GM19452 (cell line): ENCODE measurements around the gene HAUS3.

Source experiments
- ATAC-seq: cut with Tn5 transposase; IDR thresholded peaks from one replicate; pipeline ENCODE4 v1.9.1; 2021; ENCODE audit not compliant: unreplicated experiment

The HAUS3 gene

DNA sequence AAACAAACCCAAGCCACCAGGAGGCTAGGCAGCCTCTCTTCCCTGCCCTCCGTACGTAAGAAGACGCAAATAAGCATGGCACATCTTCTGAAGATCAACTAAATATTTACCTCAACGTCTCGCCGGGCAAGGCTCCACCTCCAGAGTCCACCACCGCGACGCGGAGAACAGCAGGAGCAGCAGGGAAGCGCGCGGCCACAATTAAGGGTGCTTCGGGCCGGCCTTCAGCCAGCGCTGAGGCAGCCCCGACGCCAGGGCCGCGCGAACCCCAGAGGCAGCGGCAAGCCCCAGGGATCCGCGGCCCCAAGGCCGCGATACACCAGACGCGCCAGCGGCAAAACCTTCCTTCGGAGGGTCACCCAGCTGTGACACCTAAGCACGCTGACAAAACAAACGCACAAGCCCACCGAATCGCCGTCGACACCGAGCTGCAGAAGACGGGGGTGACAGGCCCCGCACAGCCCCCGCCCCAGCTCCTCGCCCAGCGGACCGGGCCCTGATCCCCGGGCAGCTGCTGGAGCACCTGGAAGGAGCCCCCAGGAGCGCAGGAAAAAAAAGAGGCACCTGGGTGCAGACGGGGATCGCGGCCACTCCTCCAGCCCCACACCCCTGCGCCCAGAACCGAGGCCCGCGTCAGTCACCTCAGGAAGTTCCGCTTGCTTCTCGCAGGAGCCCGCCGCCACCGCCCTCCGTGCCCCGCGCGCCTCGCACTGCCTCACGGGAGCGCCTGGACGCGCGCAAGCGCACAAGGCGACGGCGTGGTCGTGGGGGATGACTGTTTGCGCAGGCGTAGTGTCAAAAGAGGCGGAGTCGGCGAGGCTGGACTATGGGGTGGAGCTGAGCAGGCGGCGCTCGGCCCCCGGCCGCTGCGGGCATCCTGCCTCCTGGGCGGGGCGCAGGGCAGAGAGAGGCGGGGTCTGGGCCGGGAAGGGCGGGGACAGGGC is at the start of gene HAUS3, which contains the start of gene POLN:
TSS of gene HAUS3 (minus strand) at position 712 of the 944 bp plus-strand sequence. CDS start 1,175 bp downstream, outside the sequence.
TSS of gene POLN (minus strand) at position 712 of the 944 bp plus-strand sequence. CDS start 12,890 bp downstream, outside the sequence.
- ATAC-seq: peak; percentile 89

GRCh38 chr4:2290974-2291704 is 49.2 kb upstream of the HAUS3 start:
- ATAC-seq: peak; percentile 46

GRCh38 chr4:2290488-2290887 is 48.6 kb upstream of the HAUS3 start:
- no peak for ATAC-seq

- no peak for ATAC-seq
Measured at GRCh38 chr4:2289955-2290333, 48.0 kb upstream of the HAUS3 start.

- no peak for ATAC-seq
Measured at GRCh38 chr4:2289311-2289954, 47.5 kb upstream of the HAUS3 start.

DNA sequence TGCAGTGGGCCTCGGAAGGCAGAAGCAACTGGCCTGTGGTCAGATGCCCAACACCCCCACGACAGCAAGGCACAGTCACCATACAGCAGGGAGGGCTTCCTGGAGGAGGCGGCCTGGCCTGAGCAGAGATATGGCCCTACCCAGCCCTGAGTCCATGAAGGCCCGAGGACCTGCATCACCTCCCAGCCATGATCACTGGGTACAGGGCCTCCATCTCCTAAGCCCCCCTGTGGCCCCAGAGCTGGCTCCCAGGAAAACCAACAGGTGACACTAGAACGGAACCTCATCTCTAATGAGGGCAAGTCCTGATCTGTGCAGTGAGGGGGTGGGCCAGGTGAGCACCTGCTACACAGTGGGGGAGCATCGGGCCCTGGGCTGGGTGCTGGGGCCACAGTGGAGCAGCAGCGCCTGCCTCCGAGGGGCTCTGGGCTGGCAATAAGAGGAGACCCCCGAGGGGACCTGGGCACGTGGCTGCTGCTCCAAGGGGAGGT is 46.2 kb upstream of the HAUS3 start:
- no peak for ATAC-seq

DNA sequence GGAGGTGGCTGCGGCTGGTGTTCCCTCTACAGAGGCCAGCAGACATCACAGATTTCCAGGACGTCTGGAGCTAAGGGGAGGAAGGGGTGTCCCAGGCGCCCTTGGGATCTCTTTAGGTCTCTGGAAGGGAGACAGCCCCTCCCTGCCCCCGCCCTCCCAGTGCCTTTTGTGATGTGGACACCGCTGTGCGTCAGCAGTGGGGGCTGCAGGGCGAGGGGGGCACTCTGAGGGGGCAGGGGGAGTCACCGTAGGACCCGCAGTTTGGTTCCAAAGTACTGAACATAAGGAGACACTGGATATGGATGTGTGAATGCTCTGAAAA is 45.6 kb upstream of the HAUS3 start:
- no peak for ATAC-seq

DNA sequence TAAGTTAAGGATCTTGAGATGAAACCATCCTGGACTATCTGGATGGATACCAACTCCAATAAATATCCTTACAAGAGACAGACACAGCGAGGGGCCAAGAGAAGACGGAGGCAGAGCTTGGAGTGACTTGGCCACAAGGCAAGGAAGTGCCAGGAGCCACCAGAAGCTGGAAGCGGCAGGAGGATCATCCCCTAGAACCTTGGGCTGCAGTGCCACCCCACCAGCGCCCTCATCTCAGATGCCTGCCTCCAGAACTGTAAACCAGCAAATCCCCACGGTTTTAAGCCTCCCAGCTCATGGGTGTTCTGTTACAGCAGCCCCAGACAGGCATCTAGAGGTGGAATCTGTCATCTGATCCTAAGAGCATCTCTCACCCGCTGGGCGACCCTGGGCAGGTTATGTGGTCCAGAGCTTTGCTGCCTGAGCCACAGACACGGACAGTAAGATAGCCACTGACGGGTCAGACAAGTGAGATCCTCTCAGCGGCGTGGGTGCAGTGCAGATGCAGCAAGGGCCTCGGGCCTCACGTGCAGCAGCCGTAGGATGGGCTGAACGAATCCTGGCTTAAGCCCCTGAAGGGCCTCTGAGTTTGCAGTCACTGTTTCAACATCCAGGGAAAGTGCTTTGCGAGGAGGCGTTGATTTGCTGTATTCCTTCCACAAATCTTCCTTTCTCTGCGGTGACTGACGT is 45.1 kb upstream of the HAUS3 start:
- ATAC-seq: no peak

DNA sequence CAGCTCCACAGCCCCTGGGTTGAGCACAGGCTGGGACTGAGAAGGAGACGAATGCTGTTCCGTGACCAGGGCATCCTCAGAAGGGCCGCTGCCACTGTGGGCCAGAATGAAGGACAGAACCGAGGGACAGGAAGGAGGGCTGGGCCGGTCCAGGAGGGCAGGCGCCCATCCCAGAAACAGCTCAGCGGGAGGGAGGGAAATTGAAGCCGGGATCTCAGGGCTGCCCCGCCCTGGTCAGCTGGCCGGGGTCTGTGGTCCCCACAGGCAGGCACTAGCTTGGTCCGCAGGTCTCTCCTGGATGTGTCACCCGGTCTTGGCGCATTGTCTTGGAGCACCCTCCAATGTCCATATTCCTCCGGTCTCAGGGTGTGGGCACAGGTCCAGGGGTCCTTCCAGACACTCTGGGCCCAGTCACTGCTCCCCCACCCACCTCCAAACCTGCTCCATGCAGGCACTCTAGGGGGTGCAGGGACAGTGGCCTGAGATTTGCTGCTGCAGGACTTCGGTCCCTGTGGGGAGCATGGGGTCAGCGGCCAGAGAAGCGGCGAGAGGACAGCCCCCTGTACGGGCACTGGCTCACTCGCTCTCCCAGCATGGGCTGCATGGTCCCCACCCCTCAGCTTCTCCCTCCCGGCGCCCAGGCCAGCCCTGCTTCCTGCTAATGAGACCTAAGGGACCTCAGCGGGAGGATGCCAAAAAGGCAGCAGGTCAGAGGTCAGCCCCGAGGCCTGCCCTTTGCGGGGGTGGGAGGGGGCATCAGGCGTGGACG is 43.9 kb upstream of the HAUS3 start:
- no peak for ATAC-seq

- no peak for ATAC-seq
Measured at GRCh38 chr4:2284934-2285612, 43.2 kb upstream of the HAUS3 start.

DNA sequence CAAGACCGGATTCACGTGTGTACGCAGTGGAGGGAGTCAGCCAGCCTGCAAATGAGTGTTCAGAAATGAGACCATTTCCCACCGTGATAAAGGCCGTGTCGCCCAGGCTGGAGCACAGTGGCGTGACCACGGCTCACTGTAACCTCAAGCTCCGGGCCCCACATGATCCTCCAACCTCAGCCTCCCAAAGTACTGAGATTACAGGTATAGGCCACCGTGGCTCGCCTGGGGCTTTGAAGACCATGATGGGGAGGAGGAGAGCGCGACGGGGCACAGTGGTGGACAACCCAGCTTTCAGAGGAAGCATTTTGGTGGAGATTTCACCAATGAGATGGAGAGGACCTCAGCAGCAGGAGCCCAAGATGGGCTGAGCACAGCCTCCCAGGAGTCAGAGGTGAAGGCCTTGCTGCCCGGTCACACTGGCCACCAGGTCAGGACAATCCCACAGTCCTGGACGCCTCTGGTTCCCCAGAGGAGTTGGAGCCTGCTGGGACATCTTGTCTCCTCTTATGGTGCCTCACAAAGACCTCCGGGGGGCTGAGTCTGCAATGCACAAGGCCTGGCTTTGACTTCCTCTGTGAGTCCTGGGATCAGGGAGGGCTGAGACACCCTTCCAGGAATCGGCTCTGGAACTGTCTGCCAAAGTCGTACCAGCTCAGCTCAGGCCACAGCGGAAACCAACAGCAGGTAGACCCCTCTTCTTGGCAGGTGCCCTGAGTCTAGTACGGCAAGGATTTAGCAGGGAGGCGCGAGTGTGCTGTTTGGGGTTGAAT is 42.4 kb upstream of the HAUS3 start:
- ATAC-seq: no peak

- no peak for ATAC-seq
Measured at GRCh38 chr4:2283199-2283711, 41.3 kb upstream of the HAUS3 start.

GRCh38 chr4:2281575-2282343 is 39.8 kb upstream of the HAUS3 start:
- ATAC-seq: peak; percentile 88

DNA sequence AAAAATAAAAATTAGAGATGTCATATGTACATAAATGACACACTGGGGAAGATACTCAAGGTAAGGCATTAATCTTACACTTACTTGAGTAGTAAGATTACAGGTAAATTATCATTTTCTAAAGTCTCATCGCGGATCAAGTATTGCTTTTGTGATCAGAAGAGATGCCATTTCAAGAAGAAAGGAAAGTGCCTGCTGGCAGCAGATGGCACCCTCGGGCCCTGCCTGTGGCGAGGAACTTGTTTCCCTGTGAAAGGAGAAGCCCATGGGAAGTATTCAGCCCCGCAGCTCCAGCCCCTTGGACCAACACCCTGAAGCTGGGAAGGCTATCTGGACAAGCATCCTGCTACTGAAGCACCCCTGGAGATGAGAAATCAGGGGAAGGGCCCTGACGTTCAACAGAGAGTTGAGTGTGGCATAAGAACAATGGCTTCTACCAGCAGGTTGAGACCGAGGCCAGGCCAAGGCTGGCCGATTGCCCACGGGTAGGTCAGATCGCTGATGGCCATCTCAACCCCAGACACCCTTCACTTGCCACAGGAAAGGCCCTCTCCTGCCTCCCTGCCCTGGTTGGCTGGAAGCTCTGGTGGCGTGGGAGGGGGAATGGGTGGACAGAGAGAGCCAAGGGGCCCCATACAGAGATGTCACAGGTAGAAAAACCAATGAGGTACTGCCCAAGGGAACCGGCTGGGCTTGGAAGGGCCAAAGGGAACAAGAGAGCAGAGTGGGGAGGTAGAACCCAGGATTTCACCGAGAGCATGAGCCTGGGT is 38.8 kb upstream of the HAUS3 start:
- no peak for ATAC-seq

DNA sequence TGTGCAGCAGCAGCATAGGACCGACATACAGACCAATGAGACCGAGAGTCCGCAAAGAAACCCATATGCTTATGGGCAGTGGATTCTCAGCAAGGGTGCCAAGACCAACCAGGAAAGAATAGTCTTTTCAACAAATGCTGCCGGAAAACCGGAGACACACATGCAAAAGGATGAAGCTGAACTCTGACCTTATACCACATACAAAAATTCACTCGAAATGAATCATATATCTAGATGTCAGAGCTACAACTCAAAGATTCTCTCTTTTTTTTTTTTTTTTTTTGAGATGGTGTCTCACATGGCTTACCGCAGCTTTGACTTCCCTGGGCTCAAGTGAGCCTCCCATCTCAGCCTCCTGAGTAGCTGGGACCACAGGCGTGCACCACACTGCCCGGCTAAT is 36.0 kb upstream of the HAUS3 start:
- ATAC-seq: no peak

GRCh38 chr4:2276581-2277325 is 34.8 kb upstream of the HAUS3 start:
- no peak for ATAC-seq
